CD14-positive monocyte (primary cell): ENCODE data around the gene ACAP3. TPM values are rescaled to one million over a fixed set of nuclear protein-coding genes. Genes with fewer than 3 reads are reported as not detected.

ENCODE experiments used
- DNase-seq, 3 donors: peaks; one replicate each; pipeline ENCODE4 v3.0.0-alpha.2; 2011 to 2022
- H2AFZ ChIP-seq: 2 replicates; pipeline ENCODE4 v1.6.0; 2012; ENCODE audit warnings: mild to moderate bottlenecking, low read depth, low read length, inconsistent platforms; ENCODE audit not compliant: insufficient read depth, poor library complexity, severe bottlenecking
- H3K27ac ChIP-seq, 2 donors: 1 replicate in 1 of 2; 2 replicates in 1 of 2; pipeline ENCODE4 v1.5.1; 2012 to 2013; ENCODE audit warnings: low read length in 2 of 2, control low read depth in 1 of 2, inconsistent platforms in 1 of 2, low read depth in 1 of 2, mild to moderate bottlenecking in 1 of 2
- H3K27me3 ChIP-seq, 2 donors: one replicate each; pipeline versions ENCODE4 v1.6.0 to v1.6.1; 2011 to 2013; ENCODE audit warnings: low read length in 2 of 2; ENCODE audit not compliant: control insufficient read depth in 2 of 2, insufficient read depth in 2 of 2
- H3K36me3 ChIP-seq, 2 donors: replicated peaks in 1 of 2; 1 replicate in 1 of 2; 2 replicates in 1 of 2; pipeline versions ENCODE4 v1.5.1 to v1.6.1; 2012 to 2013; ENCODE audit warnings: low read length in 2 of 2, control low read depth in 1 of 2, inconsistent platforms in 1 of 2, mild to moderate bottlenecking in 1 of 2; ENCODE audit not compliant: insufficient read depth in 2 of 2, control insufficient read depth in 1 of 2
- H3K4me1 ChIP-seq, 2 donors: 1 replicate in 1 of 2; 2 replicates in 1 of 2; pipeline versions ENCODE4 v1.5.1 to v1.6.1; 2012 to 2013; ENCODE audit warnings: low read length in 2 of 2, control low read depth in 1 of 2, inconsistent platforms in 1 of 2, mild to moderate bottlenecking in 1 of 2, moderate library complexity in 1 of 2; ENCODE audit not compliant: insufficient read depth in 2 of 2, control insufficient read depth in 1 of 2
- H3K4me2 ChIP-seq: replicated peaks from 2 replicates; pipeline ENCODE3; 2012; ENCODE audit warnings: low read length, moderate library complexity, mild to moderate bottlenecking; ENCODE audit not compliant: poor library complexity, severe bottlenecking; ENCODE audit errors: extremely low read depth
- H3K4me3 ChIP-seq, 3 experiments: fragments of 200-600 bp in 1 of 3; sonication (generic) in 1 of 3; replicated peaks in 1 of 3; 1 replicate in 2 of 3; 2 replicates in 1 of 3; pipeline ENCODE4 v1.5.1; 2011 to 2013; ENCODE audit warnings: low read length in 3 of 3, mild to moderate bottlenecking in 3 of 3, control low read depth in 2 of 3, low read depth in 2 of 3, inconsistent platforms in 1 of 3, moderate library complexity in 1 of 3
- H3K79me2 ChIP-seq: 2 replicates; pipeline ENCODE4 v1.6.0; 2012; ENCODE audit warnings: mild to moderate bottlenecking, control low read depth, inconsistent platforms, low read length, moderate library complexity; ENCODE audit not compliant: insufficient read depth
- H3K9ac ChIP-seq: 2 replicates; pipeline ENCODE4 v1.6.0; 2017; ENCODE audit warnings: low read length, mild to moderate bottlenecking; ENCODE audit not compliant: insufficient read depth, poor library complexity, severe bottlenecking
- H3K9me3 ChIP-seq, 2 donors: replicated peaks in 1 of 2; 1 replicate in 1 of 2; 2 replicates in 1 of 2; pipeline versions ENCODE4 v1.5.1 to v1.6.1; 2012 to 2013; ENCODE audit warnings: low read length in 2 of 2, control low read depth in 1 of 2; ENCODE audit not compliant: control insufficient read depth in 1 of 2, insufficient read depth in 1 of 2
- H4K20me1 ChIP-seq: 2 replicates; pipeline ENCODE4 v1.6.0; 2012; ENCODE audit warnings: mild to moderate bottlenecking, low read length, control low read depth, moderate library complexity; ENCODE audit not compliant: insufficient read depth
- H3K27ac Mint-ChIP-seq, 7 donors: one replicate each; pipeline ENCODE4 v1.8.0; 2020; ENCODE audit warnings: mild to moderate bottlenecking in 7 of 7, mixed read lengths in 7 of 7, moderate library complexity in 6 of 7, inconsistent platforms in 2 of 7
- H3K27me3 Mint-ChIP-seq, 3 donors: one replicate each; pipeline ENCODE4 v1.8.0; 2021 to 2022; ENCODE audit warnings: low read depth in 3 of 3, mild to moderate bottlenecking in 3 of 3, mixed read lengths in 3 of 3, moderate library complexity in 3 of 3, inconsistent platforms in 1 of 3
- H3K36me3 Mint-ChIP-seq, 2 donors: one replicate each; pipeline ENCODE4 v1.8.0; 2020; ENCODE audit warnings: mixed read lengths in 2 of 2, inconsistent platforms in 1 of 2, mild to moderate bottlenecking in 1 of 2
- H3K4me1 Mint-ChIP-seq: one replicate; pipeline ENCODE4 v1.8.0; 2020; ENCODE audit warnings: mild to moderate bottlenecking, mixed read lengths
- H3K4me3 Mint-ChIP-seq, 2 donors: one replicate each; pipeline ENCODE4 v1.8.0; 2020; ENCODE audit warnings: mild to moderate bottlenecking in 2 of 2, mixed read lengths in 2 of 2, moderate library complexity in 1 of 2
- H3K9me3 Mint-ChIP-seq, 7 donors: one replicate each; pipeline ENCODE4 v1.8.0; 2020 to 2022; ENCODE audit warnings: mixed read lengths in 7 of 7, mild to moderate bottlenecking in 6 of 7, moderate library complexity in 6 of 7, inconsistent platforms in 2 of 7
- WGBS: methylation state at CpG from one replicate; pipeline ENCODE4 v1.1.5; 2013; ENCODE audit warnings: missing lambda C conversion rate; ENCODE audit not compliant: insufficient coverage; 5-methylcytosine and 5-hydroxymethylcytosine counted together
- intact Hi-C, 2 donors: fragments of 100-400 bp; cut with micrococcal nuclease; formaldehyde crosslinking; loops; one replicate each; pipeline versions ENCODE4 v1.15.0 to v1.15.1; 2023
- polyA plus RNA-seq, 3 donors: library from polyadenylated mRNA; depleted of rRNA in 1 of 3; unstranded in 2 of 3; stranded (reverse) in 1 of 3; fragments of 300-500 nt in 2 of 3; fragments of >200 nt in 1 of 3; fragmentation: Illumina TruSeq in 2 of 3; gene quantifications; 1 replicate in 2 of 3; 2 replicates in 1 of 3; pipeline ENCODE4 v1.2.3, GENCODE V29; 2012 to 2021
- TF ChIP-seq, protein P1 (sequence below): fragments of 200-600 bp; IDR thresholded peaks from one replicate; pipeline ENCODE4 v1.8.0; 2022; ENCODE audit warnings: antibody characterized with exemption, mild to moderate bottlenecking

Gene ACAP3
- polyA plus RNA-seq, 3 donors: 3.5 to 132 (median 4.0) TPM

DNA sequence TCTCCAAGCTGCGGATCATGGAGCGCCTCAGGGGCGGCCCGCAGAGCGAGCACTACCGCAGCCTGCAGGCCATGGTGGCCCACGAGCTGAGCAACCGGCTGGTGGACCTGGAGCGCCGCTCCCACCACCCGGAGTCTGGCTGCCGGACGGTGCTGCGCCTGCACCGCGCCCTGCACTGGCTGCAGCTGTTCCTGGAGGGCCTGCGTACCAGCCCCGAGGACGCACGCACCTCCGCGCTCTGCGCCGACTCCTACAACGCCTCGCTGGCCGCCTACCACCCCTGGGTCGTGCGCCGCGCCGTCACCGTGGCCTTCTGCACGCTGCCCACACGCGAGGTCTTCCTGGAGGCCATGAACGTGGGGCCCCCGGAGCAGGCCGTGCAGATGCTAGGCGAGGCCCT is 19.6 kb upstream of the ACAP3 start:
- Histone ChIP-seq H3K79me2 (peaks cover 36% of the 10 kb centered on the region), H3K4me2 (no peak overlapping the region), H3K27ac (no peak overlapping the region), H2AFZ (no peak overlapping the region), H3K9ac (no peak overlapping the region), H4K20me1 (peaks cover 22% of the 10 kb centered on the region), H3K9me3 (no peaks in the 10 kb centered on the region), H3K4me3 (no peak overlapping the region), H3K4me1 (peaks cover 22 to 24% of the 10 kb centered on the region in 2 donors), H3K36me3 (peaks cover 7 to 15% of the 10 kb centered on the region in 2 donors), H3K27me3 (no peaks in the 10 kb centered on the region)
- H3K9me3 Mint-ChIP-seq: peaks cover 0 to 3% (median 0%) of the 10 kb centered on the region in 7 donors
- no peak for DNase-seq
- WGBS: 95% methylated on average over 40 of the region's 40 CpGs
- TF ChIP-seq, protein P1, sequence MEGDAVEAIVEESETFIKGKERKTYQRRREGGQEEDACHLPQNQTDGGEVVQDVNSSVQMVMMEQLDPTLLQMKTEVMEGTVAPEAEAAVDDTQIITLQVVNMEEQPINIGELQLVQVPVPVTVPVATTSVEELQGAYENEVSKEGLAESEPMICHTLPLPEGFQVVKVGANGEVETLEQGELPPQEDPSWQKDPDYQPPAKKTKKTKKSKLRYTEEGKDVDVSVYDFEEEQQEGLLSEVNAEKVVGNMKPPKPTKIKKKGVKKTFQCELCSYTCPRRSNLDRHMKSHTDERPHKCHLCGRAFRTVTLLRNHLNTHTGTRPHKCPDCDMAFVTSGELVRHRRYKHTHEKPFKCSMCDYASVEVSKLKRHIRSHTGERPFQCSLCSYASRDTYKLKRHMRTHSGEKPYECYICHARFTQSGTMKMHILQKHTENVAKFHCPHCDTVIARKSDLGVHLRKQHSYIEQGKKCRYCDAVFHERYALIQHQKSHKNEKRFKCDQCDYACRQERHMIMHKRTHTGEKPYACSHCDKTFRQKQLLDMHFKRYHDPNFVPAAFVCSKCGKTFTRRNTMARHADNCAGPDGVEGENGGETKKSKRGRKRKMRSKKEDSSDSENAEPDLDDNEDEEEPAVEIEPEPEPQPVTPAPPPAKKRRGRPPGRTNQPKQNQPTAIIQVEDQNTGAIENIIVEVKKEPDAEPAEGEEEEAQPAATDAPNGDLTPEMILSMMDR: no peak
- intact Hi-C loops: no loop called here
- H3K27ac Mint-ChIP-seq: peak overlapping the region in 1 of 7 donors; percentile 1
- no peaks in the 10 kb centered on the region for H3K27me3 Mint-ChIP-seq
- peaks cover 21% of the 10 kb centered on the region for H3K4me1 Mint-ChIP-seq
- H3K36me3 Mint-ChIP-seq: peaks cover 4 to 19% of the 10 kb centered on the region in 2 donors
- no peak overlapping the region for H3K4me3 Mint-ChIP-seq

DNA sequence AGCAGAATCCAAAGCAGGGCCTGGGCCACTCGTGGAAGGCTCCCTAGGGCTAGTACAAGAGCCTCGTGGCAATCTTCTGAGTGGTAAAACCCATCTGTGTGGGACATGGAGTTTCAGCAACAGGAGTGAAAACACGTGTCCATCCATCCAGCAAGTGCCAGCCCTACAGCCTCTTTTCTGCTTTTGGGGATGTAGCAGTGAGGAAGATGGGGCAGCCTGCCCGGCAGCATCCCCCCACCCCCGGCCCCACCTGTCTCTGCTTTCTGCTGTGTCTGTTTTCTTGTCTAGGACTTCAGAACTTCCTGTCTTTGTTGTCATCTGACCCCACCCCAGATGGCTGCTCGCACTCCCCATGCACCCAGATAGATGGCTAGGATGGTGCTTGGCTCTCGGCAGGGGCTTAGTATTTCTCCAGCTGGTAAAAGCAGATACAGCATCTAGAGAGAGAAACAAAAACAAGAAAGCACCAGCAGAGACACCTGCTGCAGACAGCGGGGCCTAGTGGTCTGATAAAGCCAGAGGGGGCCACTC is 18.4 kb upstream of the ACAP3 start:
- WGBS: 89% methylated on average over 5 of the region's 8 CpGs
- H3K9me3 Mint-ChIP-seq: peaks cover 0 to 3% (median 0%) of the 10 kb centered on the region in 7 donors
- Histone ChIP-seq H3K27ac (peak overlapping the region in 1 of 2 donors; percentile 83), H3K4me2 (peak overlapping the region; percentile 98), H3K27me3 (no peaks in the 10 kb centered on the region), H3K9me3 (no peaks in the 10 kb centered on the region), H3K79me2 (peaks cover 47% of the 10 kb centered on the region), H3K36me3 (peaks cover 7 to 16% of the 10 kb centered on the region in 2 donors), H2AFZ (no peak overlapping the region), H3K4me1 (peaks cover 22 to 24% of the 10 kb centered on the region in 2 donors), H4K20me1 (peaks cover 33% of the 10 kb centered on the region), H3K4me3 (peak overlapping the region in 1 of 3 experiments; percentile 92), H3K9ac (peak overlapping the region; percentile 90)
- H3K27me3 Mint-ChIP-seq: no peaks in the 10 kb centered on the region
- peaks cover 25% of the 10 kb centered on the region for H3K4me1 Mint-ChIP-seq
- DNase-seq: no peak
- intact Hi-C loops: no loop called here
- H3K4me3 Mint-ChIP-seq: peak overlapping the region in 1 of 2 donors; percentile 31
- peaks cover 4 to 19% of the 10 kb centered on the region in 2 donors for H3K36me3 Mint-ChIP-seq
- H3K27ac Mint-ChIP-seq: no peak overlapping the region
- TF ChIP-seq, protein P1: no peak
